Right atrium auricular region (tissue), 2 donors: ENCODE data around the gene ALDH1L2. TPM values are rescaled to one million over a fixed set of nuclear protein-coding genes. Genes with fewer than 3 reads are reported as not detected.
"Not testable (repeated sequence)": the region's sequence is repeated elsewhere in the genome, so short reads cannot be mapped to it uniquely, and the experiment has no call there.

ENCODE experiments used
- DNase-seq: peaks from one replicate; pipeline ENCODE4 v3.0.0-alpha.2; 2019; ENCODE audit warnings: low spot score
- H3K27ac ChIP-seq, 2 donors: fragments of 200-600 bp; sonication (generic); 1 replicate in 1 of 2; 2 replicates in 1 of 2; pipeline ENCODE4 v1.5.1; 2016 to 2019
- H3K27me3 ChIP-seq, 2 donors: fragments of 200-600 bp; sonication (generic); one replicate each; pipeline versions ENCODE4 v1.5.1 to v1.6.0; 2017 to 2019
- H3K36me3 ChIP-seq: fragments of 200-600 bp; sonication (generic); one replicate; pipeline ENCODE4 v1.5.1; 2016
- H3K4me1 ChIP-seq, 2 donors: fragments of 200-600 bp; sonication (generic); one replicate each; pipeline versions ENCODE4 v1.5.1 to v1.6.0; 2017 to 2019
- H3K4me3 ChIP-seq, 2 donors: fragments of 200-600 bp; sonication (generic); 1 replicate in 1 of 2; 2 replicates in 1 of 2; pipeline ENCODE4 v1.5.1; 2017 to 2019; ENCODE audit warnings: mild to moderate bottlenecking in 1 of 2, moderate library complexity in 1 of 2
- H3K9me3 ChIP-seq, 2 donors: fragments of 200-600 bp; sonication (generic); one replicate each; pipeline ENCODE4 v1.5.1; 2019
- CTCF ChIP-seq, 2 donors: fragments of 200-600 bp; sonication (generic); IDR thresholded peaks; one replicate each; pipeline ENCODE4 v1.5.1; 2019; ENCODE audit warnings: antibody characterized with exemption in 2 of 2
- total RNA-seq, 2 donors: library from RNA; depleted of rRNA; stranded (reverse); fragments of >200 nt; gene quantifications; one replicate each; pipeline ENCODE4 v1.1.0, GENCODE V29; 2016

The ALDH1L2 gene
- total RNA-seq, 2 donors from 2014 or later = 1.2 to 2.5 TPM

GRCh38 chr12:105102673-105103072 lies 18.4 kb upstream of the ALDH1L2 start:
- H3K27ac ChIP-seq = no peak overlapping the region
- no peaks in the 10 kb centered on the region for H3K9me3 ChIP-seq
- peaks cover 0 to 5% of the 10 kb centered on the region in 2 donors for H3K4me1 ChIP-seq
- no peak for TF ChIP-seq CTCF (IDR thresholded peaks at IDR 0.05)
- no peaks in the 10 kb centered on the region for H3K27me3 ChIP-seq
- H3K4me3 ChIP-seq = no peak overlapping the region
- no peaks in the 10 kb centered on the region for H3K36me3 ChIP-seq
- DNase-seq = no peak

GRCh38 chr12:105100998-105101397 lies 16.7 kb upstream of the ALDH1L2 start:
- Histone ChIP-seq H3K27me3 (no peaks in the 10 kb centered on the region), H3K9me3 (peaks cover 0 to 3% of the 10 kb centered on the region in 2 donors), H3K27ac (no peak overlapping the region), H3K36me3 (no peaks in the 10 kb centered on the region), H3K4me3 (no peak overlapping the region), H3K4me1 (no peaks in the 10 kb centered on the region)
- no peak for DNase-seq
- no peak for TF ChIP-seq CTCF (IDR thresholded peaks at IDR 0.05)

- Histone ChIP-seq H3K4me3 (no peak overlapping the region), H3K27ac (no peak overlapping the region), H3K36me3 (no peaks in the 10 kb centered on the region), H3K4me1 (no peaks in the 10 kb centered on the region), H3K27me3 (no peaks in the 10 kb centered on the region), H3K9me3 (peaks cover 0 to 9% of the 10 kb centered on the region in 2 donors)
- no peak for TF ChIP-seq CTCF (IDR thresholded peaks at IDR 0.05)
- no peak for DNase-seq
These were observed 16.1 kb upstream of the ALDH1L2 start for GRCh38 chr12:105100207-105100985.

GRCh38 chr12:105099356-105099755 lies 15.1 kb upstream of the ALDH1L2 start:
- Histone ChIP-seq H3K36me3 (no peaks in the 10 kb centered on the region), H3K27ac (no peak overlapping the region), H3K4me3 (no peak overlapping the region), H3K4me1 (no peaks in the 10 kb centered on the region), H3K27me3 (no peaks in the 10 kb centered on the region), H3K9me3 (peaks cover 0 to 18% of the 10 kb centered on the region in 2 donors)
- DNase-seq = no peak
- no peak for TF ChIP-seq CTCF (IDR thresholded peaks at IDR 0.05)

- H3K9me3 ChIP-seq = peaks cover 0 to 18% of the 10 kb centered on the region in 2 donors
- not testable (repeated sequence) for DNase-seq, H3K4me1 ChIP-seq, H3K27ac ChIP-seq, H3K36me3 ChIP-seq, H3K4me3 ChIP-seq, H3K27me3 ChIP-seq
These were observed 11.1 kb upstream of the ALDH1L2 start for GRCh38 chr12:105095338-105095737.

GRCh38 chr12:105092336-105092735 lies 8.1 kb upstream of the ALDH1L2 start:
- no peak for TF ChIP-seq CTCF (IDR thresholded peaks at IDR 0.05)
- no peak for DNase-seq

More at GRCh38 chr12:105092336-105092735, 8.1 kb upstream of the ALDH1L2 start:
- Histone ChIP-seq H3K36me3 (no peaks in the 10 kb centered on the region), H3K4me3 (no peak overlapping the region), H3K9me3 (peaks cover 0 to 18% of the 10 kb centered on the region in 2 donors), H3K4me1 (no peaks in the 10 kb centered on the region), H3K27me3 (no peaks in the 10 kb centered on the region), H3K27ac (no peak overlapping the region)
